Measurements from ENCODE around the gene MTCL1.
A peak's percentile ranks its signal among the peaks of the same experiment; 100 is the strongest.

Gene MTCL1

GRCh38 chr18:8826971-8827370, 121.6 kb downstream of the MTCL1 start:
- no peak for DNase-seq

- DNase-seq = no peak
These were observed 122.9 kb downstream of the MTCL1 start for GRCh38 chr18:8828300-8828699.

- no peak for DNase-seq
These were observed 123.4 kb downstream of the MTCL1 start for GRCh38 chr18:8828798-8829197.

GRCh38 chr18:8830067-8831060, 125.0 kb downstream of the MTCL1 start:
- DNase-seq = no peak

- DNase-seq = no peak
These were observed 125.8 kb downstream of the MTCL1 start for GRCh38 chr18:8831112-8831511.

- no peak for DNase-seq
These were observed 126.2 kb downstream of the MTCL1 start for GRCh38 chr18:8831531-8831930.

- no peak for DNase-seq
These were observed 128.1 kb downstream of the MTCL1 start for GRCh38 chr18:8833480-8833879.

GRCh38 chr18:8834881-8835280, 129.5 kb downstream of the MTCL1 start:
- DNase-seq = no peak

GRCh38 chr18:8835521-8835953, 130.2 kb downstream of the MTCL1 start:
- no peak for DNase-seq

GRCh38 chr18:8839281-8839680, 133.9 kb downstream of the MTCL1 start:
- peak in 3 of 51 donors; percentile 2 to 11 (median 5) for DNase-seq

GRCh38 chr18:8841781-8842485, 136.6 kb downstream of the MTCL1 start:
- no peak for DNase-seq

- DNase-seq = no peak
These were observed 137.2 kb downstream of the MTCL1 start for GRCh38 chr18:8842506-8842905.

- no peak for DNase-seq
These were observed 137.6 kb downstream of the MTCL1 start for GRCh38 chr18:8843005-8843404.

GRCh38 chr18:8844721-8845148, 139.4 kb downstream of the MTCL1 start:
- DNase-seq = peak in 25 of 51 donors; percentile 5 to 71 (median 28)

GRCh38 chr18:8845506-8845905, 140.2 kb downstream of the MTCL1 start:
- DNase-seq = no peak

GRCh38 chr18:8847066-8847755, 141.9 kb downstream of the MTCL1 start:
- DNase-seq = no peak

GRCh38 chr18:8847900-8848299, 142.5 kb downstream of the MTCL1 start:
- DNase-seq = no peak

- DNase-seq = no peak
These were observed 143.2 kb downstream of the MTCL1 start for GRCh38 chr18:8848541-8848940.

- DNase-seq = no peak
These were observed 144.3 kb downstream of the MTCL1 start for GRCh38 chr18:8849696-8850095.

GRCh38 chr18:8851659-8852058, 146.3 kb downstream of the MTCL1 start:
- no peak for DNase-seq

- no peak for DNase-seq
These were observed 149.2 kb downstream of the MTCL1 start for GRCh38 chr18:8854550-8854949.

- DNase-seq = no peak
These were observed 149.6 kb downstream of the MTCL1 start for GRCh38 chr18:8854962-8855361.
